HEK293 (cell line): ENCODE results near the gene KBTBD3.

Experiments
- BCL11A ChIP-seq: fragments of 450-650 bp; formaldehyde crosslinking; IDR thresholded peaks from 2 replicates; pipeline ENCODE4 v1.5.1; 2016; ENCODE audit warnings: low read depth, missing biosample characterization, missing genetic modification characterization
- EGR2 ChIP-seq: fragments of 450-650 bp; formaldehyde crosslinking; IDR thresholded peaks from 2 replicates; pipeline ENCODE4 v1.5.1; 2016; ENCODE audit warnings: low read depth, missing biosample characterization, missing genetic modification characterization
- GLIS1 ChIP-seq: fragments of 450-650 bp; formaldehyde crosslinking; IDR thresholded peaks from 2 replicates; pipeline ENCODE4 v1.5.1; 2016; ENCODE audit warnings: missing biosample characterization, missing genetic modification characterization
- IKZF3 ChIP-seq: fragments of 450-650 bp; IDR thresholded peaks from 2 replicates; pipeline ENCODE4 v1.5.0; 2018; ENCODE audit warnings: missing biosample characterization, mild to moderate bottlenecking, missing genetic modification characterization, moderate library complexity
- SCRT2 ChIP-seq: fragments of 450-650 bp; formaldehyde crosslinking; IDR thresholded peaks from 2 replicates; pipeline ENCODE4 v1.5.1; 2016; ENCODE audit warnings: missing biosample characterization, missing genetic modification characterization
- SP3 ChIP-seq: fragments of 450-650 bp; formaldehyde crosslinking; IDR thresholded peaks from 2 replicates; pipeline ENCODE4 v1.5.1; 2016; ENCODE audit warnings: missing biosample characterization, missing genetic modification characterization
- YY2 ChIP-seq: fragments of 450-650 bp; formaldehyde crosslinking; IDR thresholded peaks from 2 replicates; pipeline ENCODE4 v1.5.1; 2016; ENCODE audit warnings: missing biosample characterization, missing genetic modification characterization
- ZBTB21 ChIP-seq: fragments of 450-650 bp; formaldehyde crosslinking; IDR thresholded peaks from 2 replicates; pipeline ENCODE4 v1.5.1; 2017; ENCODE audit warnings: missing biosample characterization, missing genetic modification characterization
- ZBTB8A ChIP-seq: fragments of 450-650 bp; formaldehyde crosslinking; IDR thresholded peaks from 2 replicates; pipeline ENCODE4 v1.5.1; 2016; ENCODE audit warnings: missing biosample characterization, missing genetic modification characterization
- ZFP41 ChIP-seq: fragments of 450-650 bp; formaldehyde crosslinking; IDR thresholded peaks from 2 replicates; pipeline ENCODE4 v1.5.1; 2016; ENCODE audit warnings: missing biosample characterization, missing genetic modification characterization, borderline replicate concordance
- ZNF132 ChIP-seq: fragments of 450-650 bp; formaldehyde crosslinking; IDR thresholded peaks from 2 replicates; pipeline ENCODE4 v1.5.1; 2017; ENCODE audit warnings: missing biosample characterization, missing genetic modification characterization, borderline replicate concordance
- ZNF155 ChIP-seq: fragments of 450-650 bp; formaldehyde crosslinking; IDR thresholded peaks from 2 replicates; pipeline ENCODE4 v1.5.1; 2016; ENCODE audit warnings: missing biosample characterization, missing genetic modification characterization
- ZNF2 ChIP-seq: fragments of 450-650 bp; formaldehyde crosslinking; IDR thresholded peaks from 2 replicates; pipeline ENCODE4 v1.5.1; 2016; ENCODE audit warnings: missing biosample characterization, missing genetic modification characterization
- ZNF391 ChIP-seq: fragments of 450-650 bp; formaldehyde crosslinking; IDR thresholded peaks from 2 replicates; pipeline ENCODE4 v1.5.1; 2016; ENCODE audit warnings: low read depth, missing biosample characterization, missing genetic modification characterization, borderline replicate concordance
- ZNF426 ChIP-seq: fragments of 450-650 bp; formaldehyde crosslinking; IDR thresholded peaks from 2 replicates; pipeline ENCODE4 v1.5.1; 2017; ENCODE audit warnings: missing biosample characterization, missing genetic modification characterization, mild to moderate bottlenecking, inconsistent platforms, moderate library complexity
- ZNF510 ChIP-seq: fragments of 450-650 bp; formaldehyde crosslinking; IDR thresholded peaks from 2 replicates; pipeline ENCODE4 v1.5.1; 2018; ENCODE audit warnings: mild to moderate bottlenecking, missing genetic modification characterization, missing biosample characterization; ENCODE audit not compliant: insufficient replicate concordance
- ZNF549 ChIP-seq: fragments of 450-650 bp; IDR thresholded peaks from 2 replicates; pipeline ENCODE4 v1.5.1; 2018; ENCODE audit warnings: missing biosample characterization, missing genetic modification characterization, mild to moderate bottlenecking, inconsistent platforms, moderate library complexity
- ZNF561 ChIP-seq: fragments of 450-650 bp; IDR thresholded peaks from 2 replicates; pipeline ENCODE4 v1.5.1; 2018; ENCODE audit warnings: missing biosample characterization, missing genetic modification characterization, borderline replicate concordance
- ZNF837 ChIP-seq: fragments of 450-650 bp; formaldehyde crosslinking; IDR thresholded peaks from 2 replicates; pipeline ENCODE4 v1.5.1; 2016; ENCODE audit warnings: missing biosample characterization, missing genetic modification characterization
- ZXDB ChIP-seq: fragments of 450-650 bp; formaldehyde crosslinking; IDR thresholded peaks from 2 replicates; pipeline ENCODE4 v1.5.1; 2016; ENCODE audit warnings: missing biosample characterization, missing genetic modification characterization
- TF ChIP-seq, protein P1 (sequence below): fragments of 450-650 bp; formaldehyde crosslinking; IDR thresholded peaks from 2 replicates; pipeline ENCODE4 v1.5.1; 2017; ENCODE audit warnings: missing biosample characterization, missing genetic modification characterization
- TF ChIP-seq, protein P2 (sequence below): fragments of 450-650 bp; formaldehyde crosslinking; IDR thresholded peaks from 2 replicates; pipeline ENCODE4 v1.5.1; 2016; ENCODE audit warnings: missing biosample characterization, missing genetic modification characterization
- TF ChIP-seq, protein P3 (sequence below): fragments of 450-650 bp; formaldehyde crosslinking; IDR thresholded peaks from 2 replicates; pipeline ENCODE4 v1.5.1; 2016; ENCODE audit warnings: missing biosample characterization, missing genetic modification characterization
- TF ChIP-seq, protein P4 (sequence below): fragments of 450-650 bp; formaldehyde crosslinking; IDR thresholded peaks from 2 replicates; pipeline ENCODE4 v1.5.1; 2016; ENCODE audit warnings: missing biosample characterization, missing genetic modification characterization
- TF ChIP-seq, protein P5 (sequence below): fragments of 450-650 bp; formaldehyde crosslinking; IDR thresholded peaks from 2 replicates; pipeline ENCODE4 v1.5.1; 2016; ENCODE audit warnings: missing biosample characterization, missing genetic modification characterization, borderline replicate concordance
- TF ChIP-seq, protein P6 (sequence below): fragments of 450-650 bp; formaldehyde crosslinking; IDR thresholded peaks from 2 replicates; pipeline ENCODE4 v1.5.1; 2016; ENCODE audit warnings: missing biosample characterization, missing genetic modification characterization
- TF ChIP-seq, protein P7 (sequence below): fragments of 450-650 bp; formaldehyde crosslinking; IDR thresholded peaks from 2 replicates; pipeline ENCODE4 v1.5.1; 2016; ENCODE audit warnings: missing biosample characterization, missing genetic modification characterization

Gene KBTBD3

DNA sequence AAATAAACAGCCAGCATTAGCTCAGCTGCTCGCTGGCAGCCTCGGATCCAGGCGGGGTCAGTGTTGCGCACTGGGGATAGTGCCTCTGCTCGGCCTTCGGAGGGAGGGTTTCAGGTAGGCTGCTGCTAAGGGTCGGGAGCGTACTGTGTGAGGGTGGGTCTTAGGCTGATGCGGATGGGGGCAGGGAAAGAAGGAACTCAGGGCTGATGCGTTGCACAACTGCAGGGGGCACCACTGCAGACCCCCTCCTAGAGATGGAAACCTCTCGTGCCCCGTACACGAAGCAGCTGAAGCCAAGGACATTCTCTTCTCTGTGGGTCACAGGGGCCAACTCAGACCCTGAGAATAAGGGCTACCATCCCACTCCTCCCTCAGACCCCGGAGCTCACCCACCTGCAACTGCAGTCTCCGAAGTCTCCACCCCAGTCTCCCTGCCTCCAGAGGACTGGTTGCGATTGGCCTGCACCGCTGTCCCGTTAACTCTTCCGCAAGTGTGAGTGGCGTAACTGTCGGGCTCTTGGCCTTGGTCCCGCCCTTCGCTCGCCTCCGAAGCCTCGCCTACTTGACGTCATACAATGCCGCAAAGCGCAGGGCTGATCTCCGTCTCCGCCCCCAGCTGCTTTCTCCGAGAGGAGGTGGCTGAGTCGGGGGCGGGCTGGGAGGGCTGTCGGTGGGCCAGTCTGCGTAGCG lies at the start of gene KBTBD3 (continued):
- peak; percentile 57; the same call in 1 of the 2 replicates for TF ChIP-seq ZNF2 (tag by site-specific recombination)
- TF ChIP-seq, protein P1, sequence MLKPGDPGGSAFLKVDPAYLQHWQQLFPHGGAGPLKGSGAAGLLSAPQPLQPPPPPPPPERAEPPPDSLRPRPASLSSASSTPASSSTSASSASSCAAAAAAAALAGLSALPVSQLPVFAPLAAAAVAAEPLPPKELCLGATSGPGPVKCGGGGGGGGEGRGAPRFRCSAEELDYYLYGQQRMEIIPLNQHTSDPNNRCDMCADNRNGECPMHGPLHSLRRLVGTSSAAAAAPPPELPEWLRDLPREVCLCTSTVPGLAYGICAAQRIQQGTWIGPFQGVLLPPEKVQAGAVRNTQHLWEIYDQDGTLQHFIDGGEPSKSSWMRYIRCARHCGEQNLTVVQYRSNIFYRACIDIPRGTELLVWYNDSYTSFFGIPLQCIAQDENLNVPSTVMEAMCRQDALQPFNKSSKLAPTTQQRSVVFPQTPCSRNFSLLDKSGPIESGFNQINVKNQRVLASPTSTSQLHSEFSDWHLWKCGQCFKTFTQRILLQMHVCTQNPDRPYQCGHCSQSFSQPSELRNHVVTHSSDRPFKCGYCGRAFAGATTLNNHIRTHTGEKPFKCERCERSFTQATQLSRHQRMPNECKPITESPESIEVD (tag by site-specific recombination), result no peak
- no peak for TF ChIP-seq YY2 (tag by site-specific recombination)
- no peak for TF ChIP-seq ZNF132 (tag by site-specific recombination)
- TF ChIP-seq IKZF3 (tag by site-specific recombination), result no peak
- peak; percentile 42 for TF ChIP-seq ZBTB8A
- TF ChIP-seq GLIS1 (tag by site-specific recombination), result peak; percentile 15; the same call in 1 of the 2 replicates
- no peak for TF ChIP-seq ZFP41
- TF ChIP-seq, protein P2, sequence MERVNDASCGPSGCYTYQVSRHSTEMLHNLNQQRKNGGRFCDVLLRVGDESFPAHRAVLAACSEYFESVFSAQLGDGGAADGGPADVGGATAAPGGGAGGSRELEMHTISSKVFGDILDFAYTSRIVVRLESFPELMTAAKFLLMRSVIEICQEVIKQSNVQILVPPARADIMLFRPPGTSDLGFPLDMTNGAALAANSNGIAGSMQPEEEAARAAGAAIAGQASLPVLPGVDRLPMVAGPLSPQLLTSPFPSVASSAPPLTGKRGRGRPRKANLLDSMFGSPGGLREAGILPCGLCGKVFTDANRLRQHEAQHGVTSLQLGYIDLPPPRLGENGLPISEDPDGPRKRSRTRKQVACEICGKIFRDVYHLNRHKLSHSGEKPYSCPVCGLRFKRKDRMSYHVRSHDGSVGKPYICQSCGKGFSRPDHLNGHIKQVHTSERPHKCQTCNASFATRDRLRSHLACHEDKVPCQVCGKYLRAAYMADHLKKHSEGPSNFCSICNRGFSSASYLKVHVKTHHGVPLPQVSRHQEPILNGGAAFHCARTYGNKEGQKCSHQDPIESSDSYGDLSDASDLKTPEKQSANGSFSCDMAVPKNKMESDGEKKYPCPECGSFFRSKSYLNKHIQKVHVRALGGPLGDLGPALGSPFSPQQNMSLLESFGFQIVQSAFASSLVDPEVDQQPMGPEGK (tag by site-specific recombination), result peak; percentile 79; the same call in 1 of the 2 replicates
- no peak for TF ChIP-seq ZNF155 (tag by site-specific recombination)
- TF ChIP-seq, protein P3, sequence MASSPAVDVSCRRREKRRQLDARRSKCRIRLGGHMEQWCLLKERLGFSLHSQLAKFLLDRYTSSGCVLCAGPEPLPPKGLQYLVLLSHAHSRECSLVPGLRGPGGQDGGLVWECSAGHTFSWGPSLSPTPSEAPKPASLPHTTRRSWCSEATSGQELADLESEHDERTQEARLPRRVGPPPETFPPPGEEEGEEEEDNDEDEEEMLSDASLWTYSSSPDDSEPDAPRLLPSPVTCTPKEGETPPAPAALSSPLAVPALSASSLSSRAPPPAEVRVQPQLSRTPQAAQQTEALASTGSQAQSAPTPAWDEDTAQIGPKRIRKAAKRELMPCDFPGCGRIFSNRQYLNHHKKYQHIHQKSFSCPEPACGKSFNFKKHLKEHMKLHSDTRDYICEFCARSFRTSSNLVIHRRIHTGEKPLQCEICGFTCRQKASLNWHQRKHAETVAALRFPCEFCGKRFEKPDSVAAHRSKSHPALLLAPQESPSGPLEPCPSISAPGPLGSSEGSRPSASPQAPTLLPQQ (tag by site-specific recombination), result peak; percentile 25; the same call in 1 of the 2 replicates
- no peak for TF ChIP-seq ZNF426 (tag by site-specific recombination)
- peak; percentile 88 for TF ChIP-seq ZBTB21 (tag by site-specific recombination)
- TF ChIP-seq EGR2 (tag by site-specific recombination), result peak; percentile 78
- TF ChIP-seq ZNF510 (tag by site-specific recombination), result no peak
- TF ChIP-seq, protein P4, sequence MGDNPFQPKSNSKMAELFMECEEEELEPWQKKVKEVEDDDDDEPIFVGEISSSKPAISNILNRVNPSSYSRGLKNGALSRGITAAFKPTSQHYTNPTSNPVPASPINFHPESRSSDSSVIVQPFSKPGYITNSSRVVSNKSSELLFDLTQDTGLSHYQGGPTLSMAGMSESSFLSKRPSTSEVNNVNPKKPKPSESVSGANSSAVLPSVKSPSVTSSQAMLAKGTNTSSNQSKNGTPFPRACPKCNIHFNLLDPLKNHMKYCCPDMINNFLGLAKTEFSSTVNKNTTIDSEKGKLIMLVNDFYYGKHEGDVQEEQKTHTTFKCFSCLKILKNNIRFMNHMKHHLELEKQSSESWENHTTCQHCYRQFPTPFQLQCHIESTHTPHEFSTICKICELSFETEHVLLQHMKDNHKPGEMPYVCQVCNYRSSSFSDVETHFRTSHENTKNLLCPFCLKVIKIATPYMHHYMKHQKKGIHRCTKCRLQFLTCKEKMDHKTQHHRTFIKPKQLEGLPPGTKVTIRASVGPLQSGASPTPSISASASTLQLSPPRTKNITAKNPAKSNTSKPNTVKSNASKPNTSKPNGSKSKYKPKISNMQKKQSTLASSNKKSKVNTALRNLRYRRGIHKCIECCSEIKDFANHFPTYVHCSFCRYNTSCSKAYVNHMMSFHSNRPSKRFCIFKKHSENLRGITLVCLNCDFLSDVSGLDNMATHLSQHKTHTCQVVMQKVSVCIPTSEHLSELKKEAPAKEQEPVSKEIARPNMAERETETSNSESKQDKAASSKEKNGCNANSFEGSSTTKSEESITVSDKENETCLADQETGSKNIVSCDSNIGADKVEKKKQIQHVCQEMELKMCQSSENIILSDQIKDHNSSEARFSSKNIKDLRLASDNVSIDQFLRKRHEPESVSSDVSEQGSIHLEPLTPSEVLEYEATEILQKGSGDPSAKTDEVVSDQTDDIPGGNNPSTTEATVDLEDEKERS, result no peak
- TF ChIP-seq, protein P5, sequence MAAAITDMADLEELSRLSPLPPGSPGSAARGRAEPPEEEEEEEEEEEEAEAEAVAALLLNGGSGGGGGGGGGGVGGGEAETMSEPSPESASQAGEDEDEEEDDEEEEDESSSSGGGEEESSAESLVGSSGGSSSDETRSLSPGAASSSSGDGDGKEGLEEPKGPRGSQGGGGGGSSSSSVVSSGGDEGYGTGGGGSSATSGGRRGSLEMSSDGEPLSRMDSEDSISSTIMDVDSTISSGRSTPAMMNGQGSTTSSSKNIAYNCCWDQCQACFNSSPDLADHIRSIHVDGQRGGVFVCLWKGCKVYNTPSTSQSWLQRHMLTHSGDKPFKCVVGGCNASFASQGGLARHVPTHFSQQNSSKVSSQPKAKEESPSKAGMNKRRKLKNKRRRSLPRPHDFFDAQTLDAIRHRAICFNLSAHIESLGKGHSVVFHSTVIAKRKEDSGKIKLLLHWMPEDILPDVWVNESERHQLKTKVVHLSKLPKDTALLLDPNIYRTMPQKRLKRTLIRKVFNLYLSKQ (tag by site-specific recombination), result no peak
- TF ChIP-seq SP3 (tag by site-specific recombination), result peak; percentile 79
- TF ChIP-seq, protein P6, sequence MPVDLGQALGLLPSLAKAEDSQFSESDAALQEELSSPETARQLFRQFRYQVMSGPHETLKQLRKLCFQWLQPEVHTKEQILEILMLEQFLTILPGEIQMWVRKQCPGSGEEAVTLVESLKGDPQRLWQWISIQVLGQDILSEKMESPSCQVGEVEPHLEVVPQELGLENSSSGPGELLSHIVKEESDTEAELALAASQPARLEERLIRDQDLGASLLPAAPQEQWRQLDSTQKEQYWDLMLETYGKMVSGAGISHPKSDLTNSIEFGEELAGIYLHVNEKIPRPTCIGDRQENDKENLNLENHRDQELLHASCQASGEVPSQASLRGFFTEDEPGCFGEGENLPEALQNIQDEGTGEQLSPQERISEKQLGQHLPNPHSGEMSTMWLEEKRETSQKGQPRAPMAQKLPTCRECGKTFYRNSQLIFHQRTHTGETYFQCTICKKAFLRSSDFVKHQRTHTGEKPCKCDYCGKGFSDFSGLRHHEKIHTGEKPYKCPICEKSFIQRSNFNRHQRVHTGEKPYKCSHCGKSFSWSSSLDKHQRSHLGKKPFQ (tag by site-specific recombination), result no peak
- TF ChIP-seq, protein P7, sequence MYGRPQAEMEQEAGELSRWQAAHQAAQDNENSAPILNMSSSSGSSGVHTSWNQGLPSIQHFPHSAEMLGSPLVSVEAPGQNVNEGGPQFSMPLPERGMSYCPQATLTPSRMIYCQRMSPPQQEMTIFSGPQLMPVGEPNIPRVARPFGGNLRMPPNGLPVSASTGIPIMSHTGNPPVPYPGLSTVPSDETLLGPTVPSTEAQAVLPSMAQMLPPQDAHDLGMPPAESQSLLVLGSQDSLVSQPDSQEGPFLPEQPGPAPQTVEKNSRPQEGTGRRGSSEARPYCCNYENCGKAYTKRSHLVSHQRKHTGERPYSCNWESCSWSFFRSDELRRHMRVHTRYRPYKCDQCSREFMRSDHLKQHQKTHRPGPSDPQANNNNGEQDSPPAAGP (tag by site-specific recombination), result peak; percentile 80
- TF ChIP-seq ZNF561 (tag by site-specific recombination), result 0 out of 2 replicates have a peak, but pooled peaks have one; percentile 19
- TF ChIP-seq ZNF391 (tag by site-specific recombination), result no peak
- no peak; the same call in 1 of the 2 replicates for TF ChIP-seq ZXDB
- TF ChIP-seq ZNF837 (tag by site-specific recombination), result no peak
- peak; percentile 48; the same call in 1 of the 2 replicates for TF ChIP-seq SCRT2 (tag by site-specific recombination)
- no peak for TF ChIP-seq ZNF549 (tag by site-specific recombination)
- no peak for TF ChIP-seq BCL11A (tag by site-specific recombination)
